ENCODE data around the gene SPEF1. TPM values are rescaled to one million over a fixed set of nuclear protein-coding genes. Genes with fewer than 3 reads are reported as not detected.

Gene SPEF1
- total RNA-seq, 2 donors from 2014 or later: 0.35 to 0.44 TPM

- Mint-ChIP-seq H3K27ac (no peak overlapping the region), H3K4me3 (peak overlapping the region; percentile 73), H3K9me3 (no peaks in the 10 kb centered on the region), H3K27me3 (ENCODE audit: insufficient read depth) (peaks cover 41% of the 10 kb centered on the region), H3K4me1 (no peaks in the 10 kb centered on the region), H3K36me3 (ENCODE audit: low read depth) (peaks cover 5% of the 10 kb centered on the region)
- Histone ChIP-seq H3K36me3 (ENCODE audit: control insufficient read depth, insufficient read depth, low read length) (peaks cover 11% of the 10 kb centered on the region), H3K27me3 (ENCODE audit: control insufficient read depth, insufficient read depth, low read length, poor library complexity, severe bottlenecking) (peaks cover 10% of the 10 kb centered on the region), H3K9me3 (ENCODE audit: control insufficient read depth, low read length) (no peaks in the 10 kb centered on the region), H3K4me1 (ENCODE audit: control insufficient read depth, insufficient read depth, low read length) (no peaks in the 10 kb centered on the region), H3K9ac (ENCODE audit: extremely low read depth, low read length, poor library complexity, severe bottlenecking) (no peak overlapping the region), H3K27ac (ENCODE audit: low read depth, low read length) (no peak overlapping the region), H3K4me3 (ENCODE audit: low read length) (peak overlapping the region; percentile 65)
- TF ChIP-seq CTCF (conservative IDR thresholded peaks at IDR 0.05): no peak
- WGBS, 2 experiments (ENCODE audit: insufficient coverage in 1 of 2, insufficient read length in 1 of 2): 86% methylated on average over 5 of the region's 5 CpGs
- no peak for DNase-seq
Observed at GRCh38 chr20:3787324-3788014, 6.2 kb upstream of the SPEF1 start.

GRCh38 chr20:3786665-3787323, 5.5 kb upstream of the SPEF1 start, which contains the start of gene CENPB:
Gene CENPB (minus strand): TSS chr20:3786740. CDS start chr20:3786483, 257 bp downstream.
- Mint-ChIP-seq H3K27ac (no peak within 1 kb of the TSS), H3K4me3 (peak within 1 kb of the TSS; percentile 73), H3K36me3 (ENCODE audit: low read depth) (peaks cover 5% of the 10 kb centered on the region), H3K9me3 (no peaks in the 10 kb centered on the region), H3K27me3 (ENCODE audit: insufficient read depth) (peaks cover 36% of the 10 kb centered on the region), H3K4me1 (no peaks in the 10 kb centered on the region)
- peak within 1 kb of the TSS; percentile 78 for H3K4me3 ChIP-seq (ENCODE audit: low read length)
- peaks cover 10% of the 10 kb centered on the region for H3K27me3 ChIP-seq (ENCODE audit: control insufficient read depth, insufficient read depth, low read length, poor library complexity, severe bottlenecking)
- peak within 1 kb of the TSS; percentile 34 for H3K9ac ChIP-seq (ENCODE audit: extremely low read depth, low read length, poor library complexity, severe bottlenecking)
- no peak within 1 kb of the TSS for H3K27ac ChIP-seq (ENCODE audit: low read depth, low read length)
- DNase-seq: peak; percentile 96
- WGBS, 2 experiments (ENCODE audit: insufficient coverage in 1 of 2, insufficient read length in 1 of 2): 4 to 42% methylated on average over 5 to 64 of the region's 70 CpGs
- H3K4me1 ChIP-seq (ENCODE audit: control insufficient read depth, insufficient read depth, low read length): no peaks in the 10 kb centered on the region
- peaks cover 11% of the 10 kb centered on the region for H3K36me3 ChIP-seq (ENCODE audit: control insufficient read depth, insufficient read depth, low read length)
- TF ChIP-seq CTCF (conservative IDR thresholded peaks at IDR 0.05): peak; percentile 94
- no peaks in the 10 kb centered on the region for H3K9me3 ChIP-seq (ENCODE audit: control insufficient read depth, low read length)

- peak overlapping the region; percentile 78 for H3K4me3 ChIP-seq (ENCODE audit: low read length)
- peaks cover 5% of the 10 kb centered on the region for H3K36me3 Mint-ChIP-seq (ENCODE audit: low read depth)
- no peaks in the 10 kb centered on the region for H3K4me1 Mint-ChIP-seq
- peak overlapping the region; percentile 34 for H3K9ac ChIP-seq (ENCODE audit: extremely low read depth, low read length, poor library complexity, severe bottlenecking)
- TF ChIP-seq CTCF (conservative IDR thresholded peaks at IDR 0.05): no peak
- no peaks in the 10 kb centered on the region for H3K9me3 Mint-ChIP-seq
- H3K27me3 Mint-ChIP-seq (ENCODE audit: insufficient read depth): peaks cover 32% of the 10 kb centered on the region
- no peak overlapping the region for H3K27ac Mint-ChIP-seq
- H3K36me3 ChIP-seq (ENCODE audit: control insufficient read depth, insufficient read depth, low read length): peaks cover 11% of the 10 kb centered on the region
- 6 to 15% methylated on average over 21 to 35 of the region's 35 CpGs for WGBS, 2 experiments (ENCODE audit: insufficient coverage in 1 of 2, insufficient read length in 1 of 2)
- H3K4me1 ChIP-seq (ENCODE audit: control insufficient read depth, insufficient read depth, low read length): no peaks in the 10 kb centered on the region
- H3K4me3 Mint-ChIP-seq: peak overlapping the region; percentile 73
- peaks cover 10% of the 10 kb centered on the region for H3K27me3 ChIP-seq (ENCODE audit: control insufficient read depth, insufficient read depth, low read length, poor library complexity, severe bottlenecking)
- H3K27ac ChIP-seq (ENCODE audit: low read depth, low read length): no peak overlapping the region
- DNase-seq: peak; percentile 76
- H3K9me3 ChIP-seq (ENCODE audit: control insufficient read depth, low read length): no peaks in the 10 kb centered on the region
Observed at GRCh38 chr20:3786126-3786484, 4.9 kb upstream of the SPEF1 start.
